GM20000 (cell line): ENCODE measurements around the gene KLF5.

Experiments
- DNase-seq: peaks from one replicate; pipeline ENCODE4 v3.0.0; 2012; ENCODE audit warnings: low spot score
- TF ChIP-seq, protein P1 (sequence below): IDR thresholded peaks from 2 replicates; pipeline ENCODE4 v1.5.1; 2012; ENCODE audit warnings: mild to moderate bottlenecking, control low read depth; ENCODE audit errors: extremely low read depth, missing control alignments

The KLF5 gene

DNA sequence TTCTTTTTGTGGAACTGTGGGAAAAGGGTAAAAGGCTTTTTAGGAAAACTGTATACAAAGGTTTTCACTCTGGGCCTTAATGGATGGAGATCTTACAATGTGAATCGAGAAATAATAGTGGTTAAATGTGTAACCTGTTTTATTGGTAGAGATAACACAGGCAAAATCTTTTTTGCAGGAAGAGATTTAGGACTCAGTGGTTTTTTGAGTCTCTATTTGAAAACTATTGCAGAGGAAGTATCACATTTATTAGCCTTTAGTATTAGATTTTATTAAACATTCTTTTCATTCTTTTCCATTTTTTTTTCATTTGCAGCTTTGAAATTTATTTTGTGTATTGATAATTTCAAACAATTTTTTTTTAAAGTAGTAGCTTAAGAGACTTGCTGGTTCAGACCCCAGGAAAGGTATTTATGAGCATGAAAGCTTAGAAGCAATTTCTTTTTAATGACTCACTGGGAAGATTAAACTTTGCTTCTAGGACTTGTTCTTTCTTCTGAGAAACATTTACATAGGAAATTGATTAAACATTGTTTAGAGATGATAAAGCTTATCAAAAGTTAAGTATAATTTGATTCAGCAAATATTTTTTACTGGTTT lies 10.5 kb downstream of the KLF5 start:
- TF ChIP-seq, protein P1, sequence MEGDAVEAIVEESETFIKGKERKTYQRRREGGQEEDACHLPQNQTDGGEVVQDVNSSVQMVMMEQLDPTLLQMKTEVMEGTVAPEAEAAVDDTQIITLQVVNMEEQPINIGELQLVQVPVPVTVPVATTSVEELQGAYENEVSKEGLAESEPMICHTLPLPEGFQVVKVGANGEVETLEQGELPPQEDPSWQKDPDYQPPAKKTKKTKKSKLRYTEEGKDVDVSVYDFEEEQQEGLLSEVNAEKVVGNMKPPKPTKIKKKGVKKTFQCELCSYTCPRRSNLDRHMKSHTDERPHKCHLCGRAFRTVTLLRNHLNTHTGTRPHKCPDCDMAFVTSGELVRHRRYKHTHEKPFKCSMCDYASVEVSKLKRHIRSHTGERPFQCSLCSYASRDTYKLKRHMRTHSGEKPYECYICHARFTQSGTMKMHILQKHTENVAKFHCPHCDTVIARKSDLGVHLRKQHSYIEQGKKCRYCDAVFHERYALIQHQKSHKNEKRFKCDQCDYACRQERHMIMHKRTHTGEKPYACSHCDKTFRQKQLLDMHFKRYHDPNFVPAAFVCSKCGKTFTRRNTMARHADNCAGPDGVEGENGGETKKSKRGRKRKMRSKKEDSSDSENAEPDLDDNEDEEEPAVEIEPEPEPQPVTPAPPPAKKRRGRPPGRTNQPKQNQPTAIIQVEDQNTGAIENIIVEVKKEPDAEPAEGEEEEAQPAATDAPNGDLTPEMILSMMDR, result no peak
- no peak for DNase-seq

GRCh38 chr13:73070451-73071098 lies 11.8 kb downstream of the KLF5 start:
- no peak for DNase-seq
- TF ChIP-seq, protein P1, result no peak

GRCh38 chr13:73072239-73072900 lies 13.6 kb downstream of the KLF5 start:
- no peak for DNase-seq
- TF ChIP-seq, protein P1, result no peak

- TF ChIP-seq, protein P1, result no peak
- DNase-seq, result no peak
These were observed 14.2 kb downstream of the KLF5 start for GRCh38 chr13:73073050-73073449.

- no peak for DNase-seq
- TF ChIP-seq, protein P1, result no peak
These were observed 15.2 kb downstream of the KLF5 start for GRCh38 chr13:73074014-73074413.

DNA sequence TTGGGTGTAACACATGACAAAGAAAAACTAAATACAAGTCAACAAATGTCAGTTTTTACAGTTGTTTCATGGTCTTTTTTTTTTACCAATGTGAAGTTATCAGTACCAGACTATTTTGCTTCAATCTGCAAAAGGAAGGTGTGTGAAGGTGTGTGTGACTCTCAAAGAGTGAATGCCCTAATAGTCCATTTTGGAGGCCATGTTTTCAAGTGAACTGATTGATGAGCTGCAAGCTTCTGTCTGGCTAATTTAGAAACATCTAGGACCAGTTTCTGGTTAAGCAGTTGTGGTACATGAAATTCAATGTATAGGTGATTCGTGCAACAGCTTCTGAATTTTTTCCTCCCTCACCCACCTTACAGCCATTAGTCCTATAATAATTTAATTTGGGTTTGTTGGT lies 16.1 kb downstream of the KLF5 start:
- TF ChIP-seq, protein P1, result no peak
- no peak for DNase-seq

DNA sequence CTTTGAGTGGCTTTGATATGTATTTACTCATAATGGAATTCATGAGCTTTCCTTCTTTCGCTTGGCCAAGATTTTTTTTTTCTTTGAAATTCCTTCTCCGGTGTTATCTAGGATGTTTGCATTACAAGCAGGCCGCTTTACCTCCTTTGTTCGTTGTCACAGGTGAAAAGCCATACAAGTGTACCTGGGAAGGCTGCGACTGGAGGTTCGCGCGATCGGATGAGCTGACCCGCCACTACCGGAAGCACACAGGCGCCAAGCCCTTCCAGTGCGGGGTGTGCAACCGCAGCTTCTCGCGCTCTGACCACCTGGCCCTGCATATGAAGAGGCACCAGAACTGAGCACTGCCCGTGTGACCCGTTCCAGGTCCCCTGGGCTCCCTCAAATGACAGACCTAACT lies 16.7 kb downstream of the KLF5 start:
- DNase-seq, result no peak
- TF ChIP-seq, protein P1, result no peak
